ENCODE data around the gene AFF3.

AFF3 gene

DNA sequence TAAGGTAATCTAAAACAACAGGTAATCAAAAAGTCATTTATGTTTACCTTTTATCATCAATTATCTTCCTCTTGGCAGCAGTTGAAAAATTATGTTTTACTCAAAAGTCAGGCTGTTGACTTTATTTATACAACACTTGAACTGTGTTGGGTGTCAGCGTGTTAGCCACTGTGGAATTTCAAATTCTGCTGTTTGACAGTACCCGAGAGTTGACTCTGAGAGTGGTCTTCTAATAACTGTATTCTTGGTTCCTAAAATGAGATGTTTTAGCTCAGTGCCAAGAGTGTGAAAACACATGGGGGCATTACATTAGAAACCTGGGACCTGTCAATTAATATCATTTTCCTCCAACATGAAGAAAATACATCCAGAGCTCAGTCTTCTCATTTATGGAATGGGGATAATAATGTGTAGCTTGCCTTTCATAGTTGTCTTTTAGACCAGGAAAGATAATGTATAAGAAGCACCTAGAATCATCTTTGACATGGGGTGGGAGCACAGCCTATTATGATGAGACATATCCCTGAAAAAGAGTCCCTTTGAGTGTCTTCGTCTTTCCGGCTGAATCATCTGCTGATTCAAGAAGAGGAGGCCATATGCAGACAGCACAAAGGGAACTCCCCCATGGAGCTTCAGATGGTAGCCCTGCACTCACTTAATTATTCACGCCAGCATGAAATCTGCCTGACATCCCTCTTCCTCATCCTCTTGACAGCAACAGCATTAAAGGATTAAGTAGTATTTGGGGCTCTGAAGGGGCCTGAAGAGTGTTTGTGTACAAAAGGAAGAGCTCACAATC is 89.1 kb downstream of the AFF3 start:
- no peak for TF ChIP-seq EZH2phosphoT487 (IDR thresholded peaks at IDR 0.05; ENCODE audit: borderline replicate concordance, low read length)
- TF ChIP-seq, protein P1, sequence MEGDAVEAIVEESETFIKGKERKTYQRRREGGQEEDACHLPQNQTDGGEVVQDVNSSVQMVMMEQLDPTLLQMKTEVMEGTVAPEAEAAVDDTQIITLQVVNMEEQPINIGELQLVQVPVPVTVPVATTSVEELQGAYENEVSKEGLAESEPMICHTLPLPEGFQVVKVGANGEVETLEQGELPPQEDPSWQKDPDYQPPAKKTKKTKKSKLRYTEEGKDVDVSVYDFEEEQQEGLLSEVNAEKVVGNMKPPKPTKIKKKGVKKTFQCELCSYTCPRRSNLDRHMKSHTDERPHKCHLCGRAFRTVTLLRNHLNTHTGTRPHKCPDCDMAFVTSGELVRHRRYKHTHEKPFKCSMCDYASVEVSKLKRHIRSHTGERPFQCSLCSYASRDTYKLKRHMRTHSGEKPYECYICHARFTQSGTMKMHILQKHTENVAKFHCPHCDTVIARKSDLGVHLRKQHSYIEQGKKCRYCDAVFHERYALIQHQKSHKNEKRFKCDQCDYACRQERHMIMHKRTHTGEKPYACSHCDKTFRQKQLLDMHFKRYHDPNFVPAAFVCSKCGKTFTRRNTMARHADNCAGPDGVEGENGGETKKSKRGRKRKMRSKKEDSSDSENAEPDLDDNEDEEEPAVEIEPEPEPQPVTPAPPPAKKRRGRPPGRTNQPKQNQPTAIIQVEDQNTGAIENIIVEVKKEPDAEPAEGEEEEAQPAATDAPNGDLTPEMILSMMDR (IDR thresholded peaks at IDR 0.05; ENCODE audit: low read depth, low read length, poor library complexity, severe bottlenecking): no peak
- Histone ChIP-seq H3K79me2 (ENCODE audit: control insufficient read depth, low read length) (no peaks in the 10 kb centered on the region), H3K4me2 (ENCODE audit: low read length) (no peak overlapping the region), H3F3A (ENCODE audit: control insufficient read depth, insufficient read depth) (no peaks in the 10 kb centered on the region), H3K4me3 (ENCODE audit: low read length) (no peak overlapping the region), H4K20me1 (ENCODE audit: control insufficient read depth, insufficient read depth, low read depth, low read length) (no peaks in the 10 kb centered on the region), H3K27me3 (ENCODE audit: control insufficient read depth, low read length) (no peaks in the 10 kb centered on the region), H3K4me1 (ENCODE audit: control insufficient read depth, low read length) (no peaks in the 10 kb centered on the region), H3K36me3 (ENCODE audit: control insufficient read depth, low read length) (peaks cover 30% of the 10 kb centered on the region), H3K9me2 (replicated peaks; ENCODE audit: control insufficient read depth, low read length) (no peaks in the 10 kb centered on the region), H3K27ac (ENCODE audit: low read depth, low read length) (no peak overlapping the region), H3K9me3 (ENCODE audit: control insufficient read depth, insufficient read depth, low read length) (no peaks in the 10 kb centered on the region)

DNA sequence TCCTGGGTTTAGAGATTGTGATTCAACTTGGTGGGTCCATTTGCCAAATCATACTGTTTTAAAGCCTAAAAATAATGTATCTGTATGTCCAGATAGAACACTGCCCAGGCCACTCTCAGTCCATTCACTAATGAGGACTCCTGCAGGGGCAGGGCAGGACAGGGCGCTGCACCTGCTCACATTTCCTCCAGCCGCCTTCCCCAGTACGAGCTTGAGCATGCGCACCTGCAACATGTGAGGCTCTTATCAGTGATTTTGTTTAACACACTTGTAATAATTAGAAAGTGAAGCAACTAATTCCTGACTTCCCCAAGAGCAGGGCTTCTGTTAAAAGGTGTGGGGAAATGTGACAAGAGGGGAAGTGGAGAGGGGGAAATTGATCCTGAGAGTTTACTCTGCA is 89.7 kb downstream of the AFF3 start:
- H3K9me2 ChIP-seq (replicated peaks; ENCODE audit: control insufficient read depth, low read length): no peaks in the 10 kb centered on the region
- no peaks in the 10 kb centered on the region for H3K27me3 ChIP-seq (ENCODE audit: control insufficient read depth, low read length)
- no peak for TF ChIP-seq EZH2phosphoT487 (IDR thresholded peaks at IDR 0.05; ENCODE audit: borderline replicate concordance, low read length)
- TF ChIP-seq, protein P1 (IDR thresholded peaks at IDR 0.05; ENCODE audit: low read depth, low read length, poor library complexity, severe bottlenecking): no peak
- H3K4me3 ChIP-seq (ENCODE audit: low read length): no peak overlapping the region
- H3K4me1 ChIP-seq (ENCODE audit: control insufficient read depth, low read length): no peaks in the 10 kb centered on the region
- H4K20me1 ChIP-seq (ENCODE audit: control insufficient read depth, insufficient read depth, low read depth, low read length): no peaks in the 10 kb centered on the region
- no peaks in the 10 kb centered on the region for H3K79me2 ChIP-seq (ENCODE audit: control insufficient read depth, low read length)
- no peak overlapping the region for H3K4me2 ChIP-seq (ENCODE audit: low read length)
- no peaks in the 10 kb centered on the region for H3K9me3 ChIP-seq (ENCODE audit: control insufficient read depth, insufficient read depth, low read length)
- peaks cover 26% of the 10 kb centered on the region for H3K36me3 ChIP-seq (ENCODE audit: control insufficient read depth, low read length)
- H3K27ac ChIP-seq (ENCODE audit: low read depth, low read length): no peak overlapping the region
- no peaks in the 10 kb centered on the region for H3F3A ChIP-seq (ENCODE audit: control insufficient read depth, insufficient read depth)

DNA sequence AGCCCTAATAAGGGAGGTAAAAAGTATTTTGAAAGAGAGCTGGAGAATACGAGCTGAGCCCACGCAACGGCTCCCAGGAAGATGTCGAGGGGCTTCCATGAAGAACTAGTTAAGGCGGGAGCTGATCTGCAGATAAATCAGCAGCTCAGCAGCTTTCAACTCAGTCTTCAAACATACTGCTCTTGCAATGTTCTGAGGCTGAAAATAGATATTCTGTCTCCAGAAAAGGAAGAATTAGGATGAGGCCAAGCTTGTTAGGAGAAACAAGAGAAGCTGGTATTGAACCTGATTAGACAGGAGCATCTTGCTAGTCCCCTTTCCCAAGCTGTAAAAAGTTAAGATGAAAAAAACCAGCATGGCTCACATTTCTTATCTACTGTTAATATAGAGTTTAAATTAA is 91.1 kb downstream of the AFF3 start:
- no peak overlapping the region for H3K4me2 ChIP-seq (ENCODE audit: low read length)
- TF ChIP-seq, protein P1 (IDR thresholded peaks at IDR 0.05; ENCODE audit: low read depth, low read length, poor library complexity, severe bottlenecking): no peak
- no peak for TF ChIP-seq EZH2phosphoT487 (IDR thresholded peaks at IDR 0.05; ENCODE audit: borderline replicate concordance, low read length)
- peaks cover 18% of the 10 kb centered on the region for H3K36me3 ChIP-seq (ENCODE audit: control insufficient read depth, low read length)
- H4K20me1 ChIP-seq (ENCODE audit: control insufficient read depth, insufficient read depth, low read depth, low read length): no peaks in the 10 kb centered on the region
- no peak overlapping the region for H3K27ac ChIP-seq (ENCODE audit: low read depth, low read length)
- no peak overlapping the region for H3K4me3 ChIP-seq (ENCODE audit: low read length)
- no peaks in the 10 kb centered on the region for H3K9me3 ChIP-seq (ENCODE audit: control insufficient read depth, insufficient read depth, low read length)
- H3K9me2 ChIP-seq (replicated peaks; ENCODE audit: control insufficient read depth, low read length): no peaks in the 10 kb centered on the region
- H3F3A ChIP-seq (ENCODE audit: control insufficient read depth, insufficient read depth): no peaks in the 10 kb centered on the region
- H3K79me2 ChIP-seq (ENCODE audit: control insufficient read depth, low read length): no peaks in the 10 kb centered on the region
- no peaks in the 10 kb centered on the region for H3K27me3 ChIP-seq (ENCODE audit: control insufficient read depth, low read length)
- no peaks in the 10 kb centered on the region for H3K4me1 ChIP-seq (ENCODE audit: control insufficient read depth, low read length)
